NCI-H1417 (cell line): Measurements from ENCODE around the gene INTS1.

Experiments
- DNase-seq, 3 experiments: peaks; one replicate each; lab custom pipeline; 2025; lab: John Stamatoyannopoulos, UW

INTS1 gene, protein sequence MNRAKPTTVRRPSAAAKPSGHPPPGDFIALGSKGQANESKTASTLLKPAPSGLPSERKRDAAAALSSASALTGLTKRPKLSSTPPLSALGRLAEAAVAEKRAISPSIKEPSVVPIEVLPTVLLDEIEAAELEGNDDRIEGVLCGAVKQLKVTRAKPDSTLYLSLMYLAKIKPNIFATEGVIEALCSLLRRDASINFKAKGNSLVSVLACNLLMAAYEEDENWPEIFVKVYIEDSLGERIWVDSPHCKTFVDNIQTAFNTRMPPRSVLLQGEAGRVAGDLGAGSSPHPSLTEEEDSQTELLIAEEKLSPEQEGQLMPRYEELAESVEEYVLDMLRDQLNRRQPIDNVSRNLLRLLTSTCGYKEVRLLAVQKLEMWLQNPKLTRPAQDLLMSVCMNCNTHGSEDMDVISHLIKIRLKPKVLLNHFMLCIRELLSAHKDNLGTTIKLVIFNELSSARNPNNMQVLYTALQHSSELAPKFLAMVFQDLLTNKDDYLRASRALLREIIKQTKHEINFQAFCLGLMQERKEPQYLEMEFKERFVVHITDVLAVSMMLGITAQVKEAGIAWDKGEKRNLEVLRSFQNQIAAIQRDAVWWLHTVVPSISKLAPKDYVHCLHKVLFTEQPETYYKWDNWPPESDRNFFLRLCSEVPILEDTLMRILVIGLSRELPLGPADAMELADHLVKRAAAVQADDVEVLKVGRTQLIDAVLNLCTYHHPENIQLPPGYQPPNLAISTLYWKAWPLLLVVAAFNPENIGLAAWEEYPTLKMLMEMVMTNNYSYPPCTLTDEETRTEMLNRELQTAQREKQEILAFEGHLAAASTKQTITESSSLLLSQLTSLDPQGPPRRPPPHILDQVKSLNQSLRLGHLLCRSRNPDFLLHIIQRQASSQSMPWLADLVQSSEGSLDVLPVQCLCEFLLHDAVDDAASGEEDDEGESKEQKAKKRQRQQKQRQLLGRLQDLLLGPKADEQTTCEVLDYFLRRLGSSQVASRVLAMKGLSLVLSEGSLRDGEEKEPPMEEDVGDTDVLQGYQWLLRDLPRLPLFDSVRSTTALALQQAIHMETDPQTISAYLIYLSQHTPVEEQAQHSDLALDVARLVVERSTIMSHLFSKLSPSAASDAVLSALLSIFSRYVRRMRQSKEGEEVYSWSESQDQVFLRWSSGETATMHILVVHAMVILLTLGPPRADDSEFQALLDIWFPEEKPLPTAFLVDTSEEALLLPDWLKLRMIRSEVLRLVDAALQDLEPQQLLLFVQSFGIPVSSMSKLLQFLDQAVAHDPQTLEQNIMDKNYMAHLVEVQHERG (N-terminal part only)

DNA sequence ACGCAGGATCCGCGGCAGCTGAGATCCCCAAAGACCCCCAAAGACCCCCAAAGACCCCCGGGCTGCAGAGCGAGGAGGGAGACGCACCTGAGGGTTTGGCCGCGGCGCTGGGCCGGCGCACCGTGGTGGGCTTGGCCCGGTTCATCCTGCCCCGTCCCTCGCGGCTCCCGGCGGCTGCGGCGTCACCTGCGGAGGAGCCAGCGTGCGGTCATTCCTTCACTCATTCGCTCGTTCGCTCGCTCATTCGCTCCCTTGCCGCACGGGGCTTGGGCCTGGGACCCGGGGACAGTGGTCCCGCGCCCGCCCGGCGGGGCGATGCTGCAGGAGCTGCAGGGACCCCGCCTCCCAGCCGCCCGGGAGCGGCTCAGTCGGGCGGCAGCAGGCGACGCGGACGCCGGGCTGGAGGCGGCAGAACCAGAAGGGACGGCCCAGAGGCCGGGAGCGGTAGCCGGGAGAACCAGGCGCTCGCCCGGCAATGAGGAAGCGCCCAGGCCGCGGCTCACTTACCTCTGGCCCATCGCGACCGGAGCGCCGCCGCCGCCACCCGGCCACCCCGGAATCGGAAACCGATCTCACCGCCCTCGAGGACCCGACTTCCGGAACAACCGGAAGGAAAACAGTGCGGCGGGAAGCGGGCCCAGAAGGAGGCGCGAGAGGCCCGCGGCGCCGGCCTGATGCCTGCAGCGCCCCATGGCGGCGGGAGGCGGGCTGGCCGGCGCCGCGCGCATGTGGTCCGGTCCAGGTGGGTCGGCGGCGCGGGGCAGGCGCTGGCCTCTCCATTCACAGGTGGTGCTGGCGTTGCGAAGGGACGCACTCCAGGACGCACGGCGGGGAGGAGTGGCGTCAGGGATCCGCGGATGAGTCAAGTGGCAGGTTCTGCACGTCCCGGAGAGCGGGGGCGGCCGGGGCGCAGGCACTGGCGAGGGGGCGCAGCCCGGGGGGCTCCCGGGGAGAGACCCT lies at the start of gene INTS1:
Gene INTS1, minus strand, starts transcription at position 574 of the 960 bp plus-strand sequence. Its CDS starts 429 bp downstream, at position 145.
- peak; percentile 92 to 96 (median 96) for DNase-seq

DNA sequence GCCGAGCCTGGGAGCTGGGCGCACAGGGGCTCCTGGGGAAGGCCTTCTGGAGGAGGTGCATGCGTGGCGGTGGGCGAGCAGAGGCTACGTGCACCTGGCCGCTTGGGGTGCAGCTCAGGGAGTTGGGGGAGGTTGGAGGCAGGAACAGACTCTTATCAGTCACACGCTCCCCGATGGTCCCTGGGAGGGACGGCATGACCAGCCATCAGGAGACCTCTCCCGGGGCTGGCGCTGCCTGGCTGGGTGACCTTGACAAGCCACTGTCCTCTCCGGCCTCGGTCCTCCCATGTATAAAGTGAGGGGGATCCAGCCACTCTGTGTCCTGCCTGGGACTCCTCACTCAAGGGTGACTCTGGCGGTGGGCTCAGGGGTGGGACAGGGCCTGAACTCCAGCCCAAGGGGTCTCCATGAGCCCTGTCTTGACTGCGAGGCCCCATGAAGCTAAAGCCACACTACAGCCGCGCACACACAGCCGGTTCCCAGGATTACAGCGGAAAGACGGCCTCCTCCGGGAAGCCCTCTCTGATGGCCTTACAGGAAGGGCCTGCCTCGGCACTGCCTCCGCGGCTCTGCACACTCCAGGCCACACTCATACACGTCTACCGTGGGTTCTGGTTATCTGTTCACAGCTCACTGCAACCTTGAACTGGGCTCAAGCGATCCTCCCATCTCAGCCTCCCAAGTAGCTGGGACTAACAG lies 49.5 kb upstream of the INTS1 start:
- DNase-seq: no peak

DNA sequence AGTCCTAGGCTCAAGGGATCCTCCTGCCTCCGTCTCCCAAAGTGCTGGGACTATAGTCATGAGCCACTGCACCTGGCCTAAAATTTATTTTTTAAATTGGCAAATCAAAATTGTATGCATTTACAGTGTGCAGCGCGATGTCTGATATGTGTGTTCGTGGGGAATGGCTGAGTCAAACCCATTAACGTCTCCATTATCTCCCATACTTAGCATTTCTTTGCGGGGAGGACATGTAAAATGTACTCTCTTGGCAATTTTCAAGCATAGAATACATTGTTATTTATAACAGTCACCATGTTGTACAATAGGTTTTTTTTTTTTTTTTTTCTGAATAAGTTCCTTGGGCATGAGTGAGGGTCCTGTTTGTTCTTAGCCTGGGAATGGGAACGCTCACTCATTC lies 48.0 kb upstream of the INTS1 start:
- no peak for DNase-seq

DNA sequence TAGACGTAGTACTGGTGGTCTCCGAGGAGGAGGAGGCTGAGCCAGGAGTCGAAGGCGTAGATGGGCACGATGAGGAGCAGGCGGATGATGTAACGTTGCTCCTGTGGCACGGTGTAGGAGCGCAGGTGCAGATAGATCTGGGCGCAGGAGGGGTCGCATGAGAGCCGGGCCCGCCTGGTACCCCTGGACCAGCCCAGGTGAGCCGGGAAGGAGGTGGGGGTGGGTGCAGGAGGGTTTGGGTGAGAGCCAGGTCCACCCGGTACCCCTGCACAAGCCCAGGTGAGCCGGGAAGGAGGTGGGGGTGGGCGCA lies 46.6 kb upstream of the INTS1 start:
- no peak for DNase-seq

DNA sequence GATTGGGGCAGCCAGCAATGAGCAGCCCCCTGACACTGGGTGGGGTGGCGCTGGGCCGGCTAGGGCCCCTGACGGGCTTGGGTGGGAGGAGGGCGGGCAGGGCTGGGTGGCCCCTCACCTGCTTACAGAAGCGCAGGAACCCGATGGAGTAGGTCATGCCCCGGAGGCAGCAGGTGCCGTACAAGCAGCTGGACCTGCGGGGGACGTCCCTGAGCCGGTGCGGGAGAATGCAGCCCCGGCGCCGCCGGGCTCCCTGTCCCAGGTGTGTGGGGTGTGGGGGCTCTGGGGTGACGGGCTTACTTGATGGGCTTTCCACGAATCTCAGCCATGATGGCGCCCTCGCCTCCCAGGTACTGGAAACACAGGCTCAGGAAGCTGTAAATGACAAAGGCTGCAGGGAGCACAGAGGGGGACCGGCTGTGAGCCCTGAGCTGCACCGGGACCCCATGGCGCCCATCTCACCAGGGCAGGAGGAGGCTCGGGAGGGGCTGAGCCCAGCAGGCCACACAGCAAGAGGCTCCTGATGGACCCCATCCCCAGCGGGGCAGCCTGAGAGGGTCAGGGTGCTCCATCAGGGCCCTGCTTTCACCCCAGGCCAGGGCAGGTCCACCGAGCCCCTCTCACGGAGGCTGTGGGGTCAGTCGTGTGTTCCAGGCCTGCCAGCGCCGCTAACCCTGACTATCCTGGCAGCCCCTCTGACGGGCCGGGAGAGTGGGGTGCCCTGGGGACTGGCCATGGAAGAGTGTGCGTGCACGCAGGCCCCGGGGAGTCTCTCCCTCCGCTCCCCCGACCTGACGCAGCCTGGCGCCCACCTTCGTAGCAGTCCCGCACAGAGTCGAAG lies 46.0 kb upstream of the INTS1 start:
- DNase-seq: no peak

DNA sequence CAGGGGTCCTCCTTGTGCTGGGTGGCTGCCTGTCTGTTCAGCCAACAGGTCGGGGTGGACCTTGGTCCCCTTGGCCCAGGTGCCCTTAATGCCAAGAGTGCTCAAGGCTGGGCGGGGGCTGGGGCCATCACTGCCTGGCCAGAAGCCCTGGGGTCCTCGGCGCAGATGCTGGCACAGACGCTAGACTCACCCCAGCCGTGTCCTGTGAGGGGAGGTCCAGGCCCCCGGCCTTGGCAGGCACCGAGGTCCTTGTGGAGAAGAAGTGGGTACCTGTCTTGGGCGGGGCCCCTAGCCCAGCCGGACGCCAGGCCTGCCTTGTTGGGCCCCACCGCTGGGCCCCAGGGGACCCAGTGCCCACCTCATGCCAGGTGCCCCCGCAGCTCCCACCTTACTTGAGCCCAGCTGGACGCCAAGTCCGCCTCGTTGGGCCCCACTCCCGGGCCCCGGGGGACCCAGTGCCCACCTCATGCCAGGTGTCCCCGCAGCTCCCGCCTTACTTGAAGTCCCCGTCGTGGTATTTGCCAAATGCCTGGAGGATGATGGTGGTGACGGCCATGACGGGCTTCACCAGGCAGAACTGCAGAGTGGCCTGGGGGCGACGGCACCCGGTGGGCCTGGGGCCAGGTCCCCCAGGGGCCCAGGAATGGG lies 45.3 kb upstream of the INTS1 start:
- DNase-seq: no peak

DNA sequence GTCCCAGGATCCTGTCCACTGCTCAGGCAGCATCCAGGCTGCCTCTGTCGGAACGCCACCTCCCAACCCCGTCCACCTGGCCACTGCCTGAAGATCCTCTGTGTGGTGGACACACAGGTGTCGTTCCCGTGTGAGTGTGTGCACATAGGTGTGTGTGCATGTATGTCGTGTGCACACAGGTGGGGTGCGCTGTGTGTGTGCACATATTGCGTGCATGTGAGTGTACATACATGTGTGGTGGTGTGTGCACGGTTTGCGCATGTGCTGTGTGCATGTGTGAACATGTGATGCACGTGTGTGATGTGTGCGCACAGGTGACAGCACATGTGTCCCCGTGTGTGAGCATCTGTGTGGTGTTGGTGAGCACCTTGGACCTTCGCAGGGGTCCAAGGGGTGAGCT lies 44.8 kb upstream of the INTS1 start:
- DNase-seq: no peak

DNA sequence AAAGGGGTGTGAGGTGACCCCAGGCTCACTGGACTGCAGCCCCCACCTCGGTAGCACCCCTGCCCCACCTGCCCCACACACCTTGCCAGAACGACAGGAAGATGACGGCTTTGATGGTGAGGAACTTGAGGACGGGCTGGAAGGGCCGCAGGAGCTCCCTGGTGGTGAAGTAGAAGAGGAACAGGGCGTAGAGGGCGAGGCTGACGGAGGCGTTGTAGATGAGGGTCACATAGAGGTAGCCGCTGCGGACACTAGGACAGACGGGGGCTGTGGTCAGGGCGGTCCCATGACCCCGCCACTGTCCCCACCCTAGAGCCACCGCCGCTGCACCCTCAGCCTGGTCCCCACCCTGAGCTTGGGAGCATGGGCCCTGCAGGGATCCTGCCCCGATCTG lies 44.2 kb upstream of the INTS1 start:
- DNase-seq: no peak

DNA sequence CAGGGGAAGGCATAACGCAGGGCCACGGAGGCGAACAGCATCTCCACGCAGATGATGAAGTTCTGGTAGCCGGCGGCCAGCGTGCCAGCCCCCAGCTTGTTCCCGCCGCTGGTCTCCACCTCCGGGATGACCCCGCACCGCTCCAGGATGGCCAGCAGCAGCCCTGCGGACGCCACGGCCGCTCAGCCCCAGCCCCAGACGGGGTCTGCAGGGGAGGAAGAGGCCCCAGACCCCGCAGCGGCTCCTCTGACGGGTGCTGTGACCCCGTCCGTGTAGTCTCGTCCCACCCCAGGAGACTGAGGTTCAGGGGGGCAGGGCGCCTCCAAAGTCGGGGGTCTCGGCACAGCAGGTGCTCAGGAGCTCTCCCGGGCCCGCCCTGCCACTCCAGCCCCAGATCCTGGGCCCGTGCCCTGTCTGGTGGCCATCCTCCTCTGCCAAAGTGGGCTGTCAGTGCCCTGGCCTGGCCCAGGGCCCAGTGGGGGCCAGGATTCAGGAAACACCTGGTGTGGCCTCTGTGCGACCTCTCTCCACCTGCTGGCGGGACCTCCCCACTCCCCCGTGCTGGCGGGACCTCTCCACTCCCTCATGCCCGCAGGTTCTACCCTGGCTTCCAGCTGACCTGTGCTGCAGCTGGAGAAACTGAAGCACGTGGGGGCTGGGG lies 43.7 kb upstream of the INTS1 start:
- no peak for DNase-seq

DNA sequence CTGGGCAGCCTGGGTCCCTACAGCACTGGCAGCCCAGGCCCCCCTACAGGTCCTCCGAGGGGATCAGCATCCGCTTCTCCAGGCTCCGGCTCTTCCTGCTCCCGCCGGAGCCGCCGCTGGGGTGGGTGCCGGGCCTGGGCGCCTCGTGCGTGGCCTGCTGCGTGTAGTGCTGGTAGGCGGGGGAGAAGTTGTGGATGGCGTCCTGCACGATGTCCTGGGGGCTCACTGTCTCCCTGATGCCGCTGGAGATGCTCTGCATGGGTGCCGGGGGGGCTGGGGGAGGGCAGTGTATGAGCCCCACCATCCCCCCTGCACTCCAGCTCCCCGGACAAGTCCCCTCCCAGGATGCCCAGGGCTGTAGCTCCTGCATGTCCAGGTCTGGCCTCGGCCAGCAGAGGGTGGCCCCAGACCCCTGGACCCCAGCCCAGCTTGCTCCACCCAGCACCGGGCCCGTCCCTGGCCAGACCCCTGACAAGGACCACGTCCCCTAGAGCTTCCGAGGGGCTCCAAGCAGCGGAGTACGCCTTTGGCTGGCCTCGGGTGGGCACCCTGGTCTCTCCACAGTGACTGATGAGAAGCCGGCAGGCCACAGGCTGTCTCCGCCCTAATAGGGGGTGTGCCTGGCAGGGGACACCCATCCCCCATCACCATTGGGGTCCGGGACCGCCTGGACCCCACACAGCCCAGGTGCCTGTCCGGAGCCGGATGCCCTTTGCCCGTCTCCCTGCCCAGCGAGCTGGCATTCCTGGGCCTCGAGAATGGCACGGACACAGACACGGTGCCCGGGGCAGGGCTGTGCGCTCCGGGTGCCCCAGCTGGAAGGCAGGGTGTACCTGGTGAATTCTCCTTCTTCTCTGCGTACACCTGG lies 43.0 kb upstream of the INTS1 start:
- no peak for DNase-seq

DNA sequence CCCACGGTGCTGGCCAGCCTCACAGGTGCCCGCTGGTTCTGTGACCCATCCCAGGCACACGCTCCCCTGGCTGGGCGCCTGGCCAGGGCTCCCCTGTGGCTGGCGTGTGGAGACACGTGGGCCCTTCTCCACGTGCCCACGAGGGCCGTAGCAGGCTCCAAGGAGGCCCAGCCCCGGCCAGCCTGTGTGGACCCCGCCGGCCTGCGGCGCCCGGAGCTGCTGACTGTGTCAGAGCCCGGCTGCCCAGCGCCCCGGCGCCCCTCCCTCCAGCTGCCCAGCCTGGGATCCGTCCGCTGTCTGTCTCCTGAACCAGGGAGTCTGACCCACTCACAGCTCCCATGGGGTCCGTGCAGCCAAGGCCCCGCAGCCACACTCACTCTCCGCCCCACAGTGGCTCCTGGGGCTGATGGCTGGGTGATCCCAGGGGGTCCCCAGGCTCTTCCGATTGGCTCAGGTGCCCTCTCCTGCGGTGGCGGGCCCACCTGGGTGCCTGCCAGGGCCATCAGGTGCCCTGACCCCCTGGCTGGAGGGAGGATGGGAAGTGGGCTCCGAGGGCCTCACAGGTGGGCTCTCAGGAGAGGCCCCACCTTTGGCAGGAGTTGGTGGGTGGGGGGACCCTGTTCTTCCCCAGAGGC lies 42.2 kb upstream of the INTS1 start:
- no peak for DNase-seq

DNA sequence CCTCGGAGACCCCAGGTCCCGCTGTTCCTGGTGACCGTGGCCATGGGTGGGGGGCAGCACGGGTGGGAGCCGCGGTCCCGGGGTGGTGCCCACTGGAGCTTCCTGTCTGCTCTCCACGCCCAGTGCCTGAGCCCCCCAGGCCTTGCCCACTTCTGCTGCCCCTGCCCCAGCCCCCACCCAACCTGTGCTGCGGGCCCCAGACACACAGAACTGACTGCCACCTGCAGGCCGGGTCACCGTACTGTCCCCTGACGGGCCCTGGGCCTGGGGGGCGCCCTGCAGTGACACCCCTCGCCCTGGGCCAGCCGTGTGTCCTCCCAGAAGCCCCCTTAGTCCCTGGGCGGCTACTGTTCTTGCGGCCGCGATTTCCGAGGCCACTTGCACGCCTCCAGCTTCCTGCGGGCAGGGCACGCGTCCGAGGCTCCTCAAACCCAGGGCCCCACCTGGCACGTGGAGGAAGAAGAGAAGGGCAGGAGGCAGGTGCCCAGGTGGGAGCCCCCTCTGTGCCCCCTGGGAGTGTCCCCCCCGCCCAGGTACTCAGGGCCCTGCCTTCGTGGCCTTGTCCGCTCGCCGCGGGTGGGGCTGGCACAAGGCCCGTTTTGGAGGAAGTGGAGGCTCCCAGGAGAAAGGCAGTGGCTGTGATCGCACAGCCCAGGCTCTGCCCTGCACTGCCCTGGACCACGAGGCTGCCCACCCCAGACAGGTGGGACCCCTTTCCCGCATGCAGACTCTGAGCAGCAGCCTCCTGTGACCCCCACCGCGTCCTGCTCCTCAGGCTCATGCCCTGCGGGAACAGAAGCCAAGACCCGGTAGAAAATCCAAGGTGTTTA lies 41.4 kb upstream of the INTS1 start:
- no peak for DNase-seq

DNA sequence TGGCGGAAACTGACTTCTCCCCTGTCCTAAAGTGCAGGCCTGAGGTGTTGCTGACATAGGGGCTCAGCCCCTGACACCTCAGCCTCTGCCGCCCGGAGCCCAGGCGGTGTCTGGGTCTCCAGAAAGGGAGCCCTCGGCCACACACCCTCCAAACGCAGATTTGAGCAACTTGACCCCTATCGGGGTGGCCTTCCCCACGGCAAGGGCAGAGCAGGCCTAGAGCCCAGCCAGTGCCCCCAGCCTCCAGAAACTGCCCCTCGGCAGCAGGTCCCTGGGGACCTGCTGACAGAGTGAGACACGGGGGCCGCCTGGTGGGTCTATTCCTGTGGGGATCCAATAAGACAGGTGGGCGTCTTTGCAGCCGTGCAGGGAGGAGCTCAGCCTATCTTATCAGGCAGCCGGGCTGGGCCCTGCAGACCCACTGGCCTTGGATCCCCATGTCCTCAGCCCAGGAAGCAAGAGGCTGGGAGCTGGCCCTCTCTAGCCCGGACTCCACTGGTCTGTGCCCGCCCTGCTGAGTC lies 40.8 kb upstream of the INTS1 start:
- no peak for DNase-seq

DNA sequence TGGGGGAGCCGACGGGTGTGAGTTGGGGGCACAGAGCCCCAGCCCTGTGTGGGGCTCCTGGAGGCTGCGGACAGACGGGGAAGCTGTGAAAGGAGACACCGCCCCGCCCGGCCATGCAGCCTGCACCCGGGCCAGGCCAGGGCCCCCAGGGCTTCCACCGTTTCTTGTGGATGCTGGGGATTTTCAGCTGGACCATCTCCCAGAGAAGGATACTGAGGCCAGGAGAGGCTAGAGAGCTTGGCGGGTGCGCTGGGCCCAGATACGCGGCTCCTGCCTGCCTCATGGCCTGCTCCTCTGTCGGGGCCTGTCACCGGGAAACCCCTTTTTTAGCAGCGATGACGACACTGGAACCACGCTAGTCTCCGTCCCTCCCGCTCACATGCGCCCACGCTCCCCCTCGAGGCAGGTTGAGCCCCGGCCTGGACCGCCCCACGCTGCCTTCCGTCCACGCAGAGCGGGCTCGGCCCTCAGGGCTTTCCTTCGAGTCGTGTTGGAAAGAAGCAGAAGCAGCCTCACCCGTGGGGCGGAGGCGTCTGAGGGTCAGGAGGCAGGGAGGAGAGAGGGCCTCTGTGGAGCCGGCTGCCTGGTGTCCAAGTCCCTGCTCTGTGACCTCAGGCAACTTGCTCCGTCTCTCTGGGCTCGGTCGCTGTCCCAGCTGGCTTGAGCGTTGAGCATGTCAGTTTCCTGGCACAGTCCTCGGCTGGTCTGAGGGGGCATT lies 40.1 kb upstream of the INTS1 start:
- DNase-seq: no peak

DNA sequence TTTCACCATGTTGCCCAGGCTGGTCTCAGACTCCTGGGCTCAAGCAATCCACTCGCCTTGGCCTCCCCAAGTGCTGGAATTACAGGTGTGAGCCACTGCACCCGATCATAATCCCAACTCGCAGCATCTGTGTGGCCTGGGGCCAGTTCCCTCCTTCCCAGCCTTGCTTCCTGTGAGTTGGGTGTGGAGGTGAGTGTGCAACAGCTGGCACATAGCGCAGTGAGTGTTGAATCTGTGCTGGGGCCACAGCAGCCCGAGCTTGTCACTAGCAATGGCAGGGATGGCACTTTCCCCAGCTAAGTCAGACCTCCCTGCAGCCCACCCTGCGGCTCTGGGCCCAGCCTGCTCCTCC lies 39.6 kb upstream of the INTS1 start:
- no peak for DNase-seq
